IMR-90 (cell line): ENCODE measurements around the gene MYH11.

Experiments
- CTCF ChIP-seq: conservative IDR thresholded peaks from 2 replicates; pipeline ENCODE4 v1.5.1; 2012; ENCODE audit warnings: mild to moderate bottlenecking, low read depth, low read length, improper control_type of control experiment
- POLR2A ChIP-seq: IDR thresholded peaks from 2 replicates; pipeline ENCODE4 v1.6.1; 2012; ENCODE audit warnings: mild to moderate bottlenecking, low read depth, low read length

GRCh38 chr16:15741207-15741871 lies 115.5 kb downstream of the MYH11 start:
- TF ChIP-seq POLR2A (no peak), CTCF (no peak)
